ENCODE measurements around the gene FRYL. TPM values are rescaled to one million over a fixed set of nuclear protein-coding genes. Genes with fewer than 3 reads are reported as not detected.
"Not testable (repeated sequence)": the region's sequence is repeated elsewhere in the genome, so short reads cannot be mapped to it uniquely, and the experiment has no call there.

FRYL gene
- total and polyA plus RNA-seq, 2 of the 13 experiments (the other 11 are each of a cell fraction or from before 2014, with no cell fraction given): 9.7 to 19.6 TPM

- H3K4me2 ChIP-seq (ENCODE audit: low read depth, low read length); H3K4me3 ChIP-seq (replicated peaks in 1 of 3; ENCODE audit: insufficient read depth in 1 of 3, low read depth in 2 of 3, low read length in 3 of 3); intact Hi-C loops (cut with micrococcal nuclease; ENCODE audit: unreplicated experiment); ATAC-seq; DNase-seq (ENCODE audit: low spot score); H4K20me1 ChIP-seq (ENCODE audit: insufficient read depth, low read length); H3K36me3 ChIP-seq (replicated peaks in 1 of 2; ENCODE audit: control insufficient read depth in 1 of 2, insufficient read depth in 2 of 2, low read length in 2 of 2); CTCF ChIA-PET (ENCODE audit: low intra/inter-chr PET ratio, low total read pairs); POLR2A ChIA-PET; in situ Hi-C loops (cut with HindIII; ENCODE audit: extremely low pct_ligation_motif_present, low pct_unique_long_range_greater_than_20kb); H2AFZ ChIP-seq (ENCODE audit: low read length); H3K27me3 ChIP-seq (ENCODE audit: control insufficient read depth in 1 of 2, insufficient read depth in 2 of 2, low read length in 2 of 2); BruUV-seq (replicated peaks); H3K9me3 ChIP-seq (ENCODE audit: low read length); FAIRE-seq; H3K27ac ChIP-seq (ENCODE audit: extremely low read length, insufficient read depth, low read length); H3K9ac ChIP-seq (ENCODE audit: insufficient read depth, low read depth, low read length): not testable (repeated sequence)
- Histone ChIP-seq H3K79me2 (ENCODE audit: insufficient read depth, low read length) (peaks cover 43% of the 10 kb centered on the region), H3K4me1 (ENCODE audit: insufficient read depth, low read length) (peaks cover 38% of the 10 kb centered on the region)
- 99% methylated on average over 10 of the region's 15 CpGs for WGBS (ENCODE audit: low lambda C conversion rate)
- peak; percentile 28 for TF ChIP-seq ZNF883 (CRISPR knock-in tag; IDR thresholded peaks at IDR 0.05; ENCODE audit: not compliant biosample characterization)
Observed at GRCh38 chr4:48728906-48729496, 51.1 kb downstream of the FRYL start.

- no TSS peak for BruUV-seq (replicated peaks)
- no peak for TF ChIP-seq FOXO4 (CRISPR knock-in tag; conservative IDR thresholded peaks at IDR 0.05)
- TF ChIP-seq MEF2D (CRISPR knock-in tag; IDR thresholded peaks at IDR 0.05): no peak
- TF ChIP-seq, protein P1, sequence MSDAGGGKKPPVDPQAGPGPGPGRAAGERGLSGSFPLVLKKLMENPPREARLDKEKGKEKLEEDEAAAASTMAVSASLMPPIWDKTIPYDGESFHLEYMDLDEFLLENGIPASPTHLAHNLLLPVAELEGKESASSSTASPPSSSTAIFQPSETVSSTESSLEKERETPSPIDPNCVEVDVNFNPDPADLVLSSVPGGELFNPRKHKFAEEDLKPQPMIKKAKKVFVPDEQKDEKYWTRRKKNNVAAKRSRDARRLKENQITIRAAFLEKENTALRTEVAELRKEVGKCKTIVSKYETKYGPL (CRISPR knock-in tag; IDR thresholded peaks at IDR 0.05): no peak
- no peak for TF ChIP-seq FOXP4 (CRISPR knock-in tag; IDR thresholded peaks at IDR 0.05)
- no peak for TF ChIP-seq ZNF788 (CRISPR knock-in tag; IDR thresholded peaks at IDR 0.05; ENCODE audit: borderline replicate concordance)
- TF ChIP-seq REL (CRISPR knock-in tag; conservative IDR thresholded peaks at IDR 0.05): no peak
- no peak for TF ChIP-seq KDM5B (CRISPR knock-in tag; IDR thresholded peaks at IDR 0.05; ENCODE audit: borderline replicate concordance)
- no peak for TF ChIP-seq PITX1 (CRISPR knock-in tag; IDR thresholded peaks at IDR 0.05)
- TF ChIP-seq ZNF737 (CRISPR knock-in tag; IDR thresholded peaks at IDR 0.05; ENCODE audit: borderline replicate concordance): no peak
Observed at GRCh38 chr4:48727666-48728459, 52.2 kb downstream of the FRYL start.

More at GRCh38 chr4:48727666-48728459, 52.2 kb downstream of the FRYL start:
- no peak for DNase-seq (ENCODE audit: low spot score)
- Histone ChIP-seq H3K9me3 (ENCODE audit: low read length) (no peaks in the 10 kb centered on the region), H4K20me1 (ENCODE audit: insufficient read depth, low read length) (no peaks in the 10 kb centered on the region), H3K4me1 (ENCODE audit: insufficient read depth, low read length) (peaks cover 46% of the 10 kb centered on the region), H3K27ac (ENCODE audit: extremely low read length, insufficient read depth, low read length) (no peak overlapping the region), H3K27me3 (ENCODE audit: control insufficient read depth in 1 of 2, insufficient read depth in 2 of 2, low read length in 2 of 2) (no peaks in the 10 kb centered on the region), H3K36me3 (replicated peaks in 1 of 2; ENCODE audit: control insufficient read depth in 1 of 2, insufficient read depth in 2 of 2, low read length in 2 of 2) (no peaks in the 10 kb centered on the region), H3K4me2 (ENCODE audit: low read depth, low read length) (no peak overlapping the region), H3K9ac (ENCODE audit: insufficient read depth, low read depth, low read length) (no peak overlapping the region), H3K79me2 (ENCODE audit: insufficient read depth, low read length) (peaks cover 42% of the 10 kb centered on the region), H2AFZ (ENCODE audit: low read length) (no peak overlapping the region), H3K4me3 (replicated peaks in 1 of 3; ENCODE audit: insufficient read depth in 1 of 3, low read depth in 2 of 3, low read length in 3 of 3) (no peak overlapping the region)
- ChIA-PET POLR2A (no interaction called here), CTCF (ENCODE audit: low intra/inter-chr PET ratio, low total read pairs) (no interaction called here)
- intact Hi-C loops (cut with micrococcal nuclease; ENCODE audit: unreplicated experiment): no loop called here
- no peak; the same call in 2 of the 3 replicates for ATAC-seq
- 99% methylated on average over 2 of the region's 2 CpGs for WGBS (ENCODE audit: low lambda C conversion rate)
- no peak for FAIRE-seq
- in situ Hi-C loops (cut with HindIII; ENCODE audit: extremely low pct_ligation_motif_present, low pct_unique_long_range_greater_than_20kb): no loop called here

All from HepG2 (cell line).